Measurements from ENCODE around the gene LRRC66.

LRRC66 gene

GRCh38 chr4:51995647-51996220, 24.4 kb downstream of the LRRC66 start:
- DNase-seq (ENCODE audit: low spot score) = no peak
- in situ Hi-C loops (cut with MboI; ENCODE audit: low sequenced_read_pairs, unreplicated experiment) = no loop called here
- no peak for TF ChIP-seq CTCF (IDR thresholded peaks at IDR 0.05; ENCODE audit: borderline replicate concordance, control extremely low read depth, extremely low read depth, insufficient read depth, missing control alignments)

- in situ Hi-C loops (cut with MboI; ENCODE audit: low sequenced_read_pairs, unreplicated experiment) = loop anchor here (25.0 kb wide), 1 partner anchor 146 kb away; no protein-coding TSS in a partner anchor
- no peak for DNase-seq (ENCODE audit: low spot score)
- TF ChIP-seq CTCF (IDR thresholded peaks at IDR 0.05; ENCODE audit: borderline replicate concordance, control extremely low read depth, extremely low read depth, insufficient read depth, missing control alignments) = no peak
These were observed 54.3 kb downstream of the LRRC66 start for GRCh38 chr4:51965862-51966261.

GRCh38 chr4:51963841-51964517, 56.2 kb downstream of the LRRC66 start:
- in situ Hi-C loops (cut with MboI; ENCODE audit: low sequenced_read_pairs, unreplicated experiment) = loop anchor here (25.0 kb wide), 1 partner anchor 148 kb away; no protein-coding TSS in a partner anchor
- no peak for DNase-seq (ENCODE audit: low spot score)
- TF ChIP-seq CTCF (IDR thresholded peaks at IDR 0.05; ENCODE audit: borderline replicate concordance, control extremely low read depth, extremely low read depth, insufficient read depth, missing control alignments) = no peak

GRCh38 chr4:51960486-51960885, 59.7 kb downstream of the LRRC66 start:
- no peak for DNase-seq (ENCODE audit: low spot score)
- in situ Hi-C loops (cut with MboI; ENCODE audit: low sequenced_read_pairs, unreplicated experiment) = loop anchor here (25.0 kb wide), 1 partner anchor 152 kb away; no protein-coding TSS in a partner anchor
- TF ChIP-seq CTCF (IDR thresholded peaks at IDR 0.05; ENCODE audit: borderline replicate concordance, control extremely low read depth, extremely low read depth, insufficient read depth, missing control alignments) = no peak

GRCh38 chr4:51958199-51958968, 61.8 kb downstream of the LRRC66 start:
- no peak for DNase-seq (ENCODE audit: low spot score)
- TF ChIP-seq CTCF (IDR thresholded peaks at IDR 0.05; ENCODE audit: borderline replicate concordance, control extremely low read depth, extremely low read depth, insufficient read depth, missing control alignments) = no peak
- in situ Hi-C loops (cut with MboI; ENCODE audit: low sequenced_read_pairs, unreplicated experiment) = loop anchor here (25.0 kb wide), 1 partner anchor 154 kb away; no protein-coding TSS in a partner anchor
